K562 (cell line): ENCODE data around the gene PLEKHA5. TPM values are rescaled to one million over a fixed set of nuclear protein-coding genes. Genes with fewer than 3 reads are reported as not detected.

Experiments used
- ATAC-seq: fragments of 200-7000 bp; cut with Tn5 transposase; 3 replicates; pipeline ENCODE4 v1.9.1; 2020; ENCODE audit warnings: moderate library complexity
- BruUV-seq: library from RNA; stranded (reverse); fragments of 400-500 nt; replicated peaks from 2 replicates; lab custom pipeline; 2021; lab: Mats Ljungman, UMichigan
- CTCF ChIA-PET: fragments of 300-600 bp; formaldehyde crosslinking; extraction: SDS; loops from one replicate; lab custom pipeline; 2021; ENCODE audit warnings: low intra/inter-chr PET ratio; lab: Yijun Ruan, JAX
- POLR2A ChIA-PET: fragments of 300-600, 350-650 bp; sonication (Branson Sonifier 250); formaldehyde crosslinking; extraction: SDS; loops from one replicate; lab custom pipeline; 2021; ENCODE audit warnings: antibody characterized with exemption, inconsistent platforms; lab: Yijun Ruan, JAX
- DNase-seq, 4 experiments: peaks; one replicate each; pipeline versions ENCODE4 v3.0.0 to v3.0.0-alpha.2; 2011 to 2018; ENCODE audit warnings: low spot score in 3 of 4, mixed read lengths in 3 of 4; ENCODE audit errors: extremely low read depth in 1 of 4
- FAIRE-seq: peaks from 2 replicates; lab custom pipeline; 2011; peaks lifted over from hg19 to GRCh38; lab: Jason Lieb, UNC
- H2AFZ ChIP-seq: 2 replicates; pipeline ENCODE4 v1.6.0; 2011; ENCODE audit warnings: low read depth, low read length, control low read depth, inconsistent platforms
- H3K27ac ChIP-seq: fragments of 200-600 bp; 3 replicates; pipeline ENCODE4 v1.8.0; 2011; ENCODE audit warnings: low read depth, mild to moderate bottlenecking, control low read depth, inconsistent platforms, low read length, moderate library complexity, mixed read lengths; ENCODE audit errors: extremely low read depth
- H3K27me3 ChIP-seq, 2 experiments: fragments of 300-600 bp in 1 of 2; 2 replicates in 1 of 2; 3 replicates in 1 of 2; pipeline versions ENCODE4 v1.6.0 to v1.8.0; 2011; ENCODE audit warnings: inconsistent platforms in 2 of 2, low read length in 2 of 2, mild to moderate bottlenecking in 1 of 2, mixed read lengths in 1 of 2, moderate library complexity in 1 of 2; ENCODE audit not compliant: control insufficient read depth in 2 of 2, insufficient read depth in 2 of 2
- H3K36me3 ChIP-seq: fragments of 300-600 bp; 3 replicates; pipeline ENCODE4 v1.8.0; 2011; ENCODE audit warnings: mild to moderate bottlenecking, low read length, inconsistent platforms; ENCODE audit not compliant: control insufficient read depth, insufficient read depth
- H3K4me1 ChIP-seq, 2 experiments: fragments of 200-600 bp in 1 of 2; replicated peaks in 1 of 2; 2 replicates in 1 of 2; 3 replicates in 1 of 2; pipeline versions ENCODE4 v1.5.1 to v1.8.0; 2011; ENCODE audit warnings: inconsistent platforms in 2 of 2, low read length in 2 of 2, mild to moderate bottlenecking in 1 of 2, mixed read lengths in 1 of 2, moderate library complexity in 1 of 2; ENCODE audit not compliant: control insufficient read depth in 2 of 2, insufficient read depth in 2 of 2
- H3K4me2 ChIP-seq: 2 replicates; pipeline ENCODE4 v1.6.1; 2011; ENCODE audit warnings: low read length, control low read depth, inconsistent platforms, mixed read lengths; ENCODE audit not compliant: insufficient read depth
- H3K4me3 ChIP-seq: fragments of 200-600 bp; sonication (generic), shearing (Covaris generic); 2 replicates; pipeline ENCODE4 v1.5.1; 2016; ENCODE audit warnings: control low read depth, inconsistent platforms
- H3K79me2 ChIP-seq: fragments of 200-600 bp; 3 replicates; pipeline ENCODE4 v1.8.0; 2011; ENCODE audit warnings: low read length, inconsistent platforms; ENCODE audit not compliant: control insufficient read depth, insufficient read depth
- H3K9ac ChIP-seq, 2 experiments: 2 replicates each; pipeline versions ENCODE4 v1.6.0 to v1.6.1; 2011; ENCODE audit warnings: low read depth in 2 of 2, low read length in 2 of 2, control low read depth in 1 of 2, inconsistent platforms in 1 of 2, mild to moderate bottlenecking in 1 of 2, mixed read lengths in 1 of 2; ENCODE audit not compliant: insufficient read depth in 1 of 2
- H3K9me1 ChIP-seq: one replicate; pipeline ENCODE4 v1.6.0; 2011; ENCODE audit warnings: inconsistent platforms, mild to moderate bottlenecking, low read length, moderate library complexity; ENCODE audit not compliant: control insufficient read depth, insufficient read depth
- H3K9me3 ChIP-seq: replicated peaks from 2 replicates; pipeline ENCODE4 v1.5.1; 2011; ENCODE audit warnings: low read depth, low read length, inconsistent platforms; ENCODE audit not compliant: control insufficient read depth, insufficient read depth
- H4K20me1 ChIP-seq: replicated peaks from 2 replicates; pipeline ENCODE4 v1.6.1; 2011; ENCODE audit warnings: low read length, inconsistent platforms, mixed read lengths; ENCODE audit not compliant: control insufficient read depth, insufficient read depth
- ARID1B ChIP-seq: fragments of 450-650 bp; IDR thresholded peaks from 2 replicates; pipeline ENCODE4 v1.6.1; 2016; ENCODE audit warnings: antibody characterized with exemption, mild to moderate bottlenecking, inconsistent platforms
- ARNT ChIP-seq, 2 experiments: fragments of 450-650 bp; IDR thresholded peaks; 2 replicates each; pipeline ENCODE4 v1.6.1; 2016; ENCODE audit warnings: mild to moderate bottlenecking in 1 of 2
- COPS2 ChIP-seq: fragments of 450-650 bp; conservative IDR thresholded peaks from 2 replicates; pipeline ENCODE4 v1.6.1; 2016; ENCODE audit warnings: mild to moderate bottlenecking, moderate library complexity
- FOXJ2 ChIP-seq: fragments of 200-800 bp; sonication (Bioruptor generic); IDR thresholded peaks from 2 replicates; pipeline ENCODE4 v1.6.1; 2016; ENCODE audit warnings: missing genetic modification characterization, missing compliant biosample characterization
- GATA2 ChIP-seq: sonication (generic); formaldehyde crosslinking; IDR thresholded peaks from 2 replicates; pipeline ENCODE4 v1.4.0; 2020; ENCODE audit warnings: mild to moderate bottlenecking, missing genetic modification reagents
- HDAC1 ChIP-seq, 2 experiments: fragments of 450-650 bp; IDR thresholded peaks; 2 replicates each; pipeline ENCODE4 v1.6.1; 2016 to 2017; ENCODE audit warnings: inconsistent platforms in 1 of 2, mild to moderate bottlenecking in 1 of 2, moderate library complexity in 1 of 2
- ILF3 ChIP-seq: fragments of 450-650 bp; IDR thresholded peaks from 2 replicates; pipeline ENCODE4 v1.6.1; 2018; ENCODE audit warnings: antibody characterized with exemption, mild to moderate bottlenecking, moderate library complexity, borderline replicate concordance
- POLR3A ChIP-seq: IDR thresholded peaks from 2 replicates; pipeline ENCODE4 v1.6.1; 2011; ENCODE audit warnings: borderline replicate concordance, mild to moderate bottlenecking, moderate library complexity; ENCODE audit not compliant: insufficient read length, insufficient read depth; ENCODE audit errors: extremely low read depth
- PRMT5 ChIP-seq: sonication (generic); formaldehyde crosslinking; IDR thresholded peaks from 2 replicates; pipeline ENCODE4 v1.5.0; 2020; ENCODE audit warnings: missing genetic modification reagents
- STAG1 ChIP-seq: sonication (generic); formaldehyde crosslinking; IDR thresholded peaks from 2 replicates; pipeline ENCODE4 v1.5.0; 2020; ENCODE audit warnings: missing genetic modification reagents, borderline replicate concordance
- TGIF2 ChIP-seq: sonication (generic); formaldehyde crosslinking; IDR thresholded peaks from 2 replicates; pipeline ENCODE4 v1.8.1; 2022; ENCODE audit warnings: mild to moderate bottlenecking, missing genetic modification reagents, moderate library complexity
- ZBTB1 ChIP-seq: sonication (generic); formaldehyde crosslinking; IDR thresholded peaks from 2 replicates; pipeline ENCODE4 v1.8.1; 2023; ENCODE audit warnings: missing genetic modification reagents, low read depth, mild to moderate bottlenecking, borderline replicate concordance
- ZNF124 ChIP-seq: sonication (generic); formaldehyde crosslinking; IDR thresholded peaks from 2 replicates; pipeline ENCODE4 v1.8.1; 2022; ENCODE audit warnings: missing genetic modification reagents
- WGBS: fragments of 100-300 bp; shearing (Covaris generic); methylation state at CpG from one replicate; pipeline ENCODE4 v1.1.6; 2016; ENCODE audit warnings: low coverage, mixed read lengths; ENCODE audit not compliant: insufficient coverage; ENCODE audit errors: missing lambda C conversion rate; 5-methylcytosine and 5-hydroxymethylcytosine counted together
- in situ Hi-C: fragments of 300-500 bp; cut with MboI; formaldehyde crosslinking; loops from 4 replicates; pipeline ENCODE4 v1.15.0; 2018; ENCODE audit warnings: inconsistent platforms, mixed read lengths
- intact Hi-C: fragments of 100-400 bp; cut with micrococcal nuclease; formaldehyde crosslinking; loops from 2 replicates; pipeline ENCODE4 v1.14.2; 2022
- polyA plus RNA-seq, 8 experiments: library from polyadenylated mRNA; depleted of rRNA in 4 of 8; stranded (reverse) in 5 of 8; unstranded in 3 of 8; fragments of >200 nt; fragmentation: Nextera tagmentation in 2 of 8; fragmentation: Illumina TruSeq in 1 of 8; extraction: Ambion mirVana in 2 of 8; extraction: Trizol in 1 of 8; gene quantifications; 2 replicates each; pipeline versions ENCODE4 v1.2.1 to v1.2.3, GENCODE V29; 2011 to 2014; ENCODE audit warnings: inconsistent platforms in 1 of 8, missing spikeins in 1 of 8
- total RNA-seq, 7 experiments: library from RNA; depleted of rRNA in 6 of 7; stranded (reverse); fragments of >200 nt in 6 of 7; fragmentation: Illumina TruSeq in 2 of 7; extraction: Trizol in 2 of 7; gene quantifications; 2 replicates each; pipeline versions ENCODE4 v1.2.1 to v1.2.3, GENCODE V29; 2011 to 2021; ENCODE audit warnings: low replicate concordance in 1 of 7
- TF ChIP-seq, protein P1 (sequence below): sonication (generic); formaldehyde crosslinking; IDR thresholded peaks from 2 replicates; pipeline ENCODE4 v1.8.1; 2022; ENCODE audit warnings: missing genetic modification reagents
- TF ChIP-seq, protein P2 (sequence below), 2 experiments: IDR thresholded peaks; 2 replicates each; pipeline ENCODE4 v1.6.1; 2011; ENCODE audit warnings: borderline replicate concordance in 1 of 2, control low read depth in 1 of 2, low read depth in 1 of 2, low read length in 1 of 2, mild to moderate bottlenecking in 1 of 2, mixed read lengths in 1 of 2, moderate library complexity in 1 of 2; ENCODE audit not compliant: insufficient read depth in 1 of 2, insufficient read length in 1 of 2, poor library complexity in 1 of 2, severe bottlenecking in 1 of 2; ENCODE audit errors: extremely low read depth in 1 of 2
- TF ChIP-seq, protein P3 (sequence below): fragments of 450-650 bp; IDR thresholded peaks from 2 replicates; pipeline ENCODE4 v1.6.1; 2016; ENCODE audit warnings: missing biosample characterization, missing genetic modification characterization

PLEKHA5 gene
- total and polyA plus RNA-seq, 9 of the 15 experiments (the other 6 are each of a cell fraction or from before 2014, with no cell fraction given), result 7.2 to 26.2 (median 17.4) TPM

DNA sequence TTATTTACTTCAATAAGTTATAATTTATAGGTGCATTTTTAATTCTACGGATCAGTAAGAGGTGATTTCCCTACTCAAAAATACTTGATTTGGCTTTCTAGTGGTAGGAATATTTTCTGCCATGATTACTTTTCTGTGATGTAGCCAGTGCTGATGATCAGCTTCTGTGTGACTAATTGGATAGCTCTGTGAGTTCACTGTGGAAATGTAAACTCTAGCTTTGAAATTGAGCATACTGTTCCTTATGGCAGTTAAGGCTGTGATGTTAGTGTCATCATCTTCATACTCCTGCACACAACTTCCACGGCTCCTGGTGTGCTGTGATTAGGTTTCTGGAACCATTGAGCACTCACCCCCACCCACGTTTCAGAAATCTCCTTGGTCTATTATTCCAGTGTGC is 48.2 kb downstream of the PLEKHA5 start (continued):
- TF ChIP-seq GATA2 (CRISPR knock-in tag), result no peak
- TF ChIP-seq, protein P1, sequence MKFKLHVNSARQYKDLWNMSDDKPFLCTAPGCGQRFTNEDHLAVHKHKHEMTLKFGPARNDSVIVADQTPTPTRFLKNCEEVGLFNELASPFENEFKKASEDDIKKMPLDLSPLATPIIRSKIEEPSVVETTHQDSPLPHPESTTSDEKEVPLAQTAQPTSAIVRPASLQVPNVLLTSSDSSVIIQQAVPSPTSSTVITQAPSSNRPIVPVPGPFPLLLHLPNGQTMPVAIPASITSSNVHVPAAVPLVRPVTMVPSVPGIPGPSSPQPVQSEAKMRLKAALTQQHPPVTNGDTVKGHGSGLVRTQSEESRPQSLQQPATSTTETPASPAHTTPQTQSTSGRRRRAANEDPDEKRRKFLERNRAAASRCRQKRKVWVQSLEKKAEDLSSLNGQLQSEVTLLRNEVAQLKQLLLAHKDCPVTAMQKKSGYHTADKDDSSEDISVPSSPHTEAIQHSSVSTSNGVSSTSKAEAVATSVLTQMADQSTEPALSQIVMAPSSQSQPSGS, result no peak
- TF ChIP-seq, protein P2, sequence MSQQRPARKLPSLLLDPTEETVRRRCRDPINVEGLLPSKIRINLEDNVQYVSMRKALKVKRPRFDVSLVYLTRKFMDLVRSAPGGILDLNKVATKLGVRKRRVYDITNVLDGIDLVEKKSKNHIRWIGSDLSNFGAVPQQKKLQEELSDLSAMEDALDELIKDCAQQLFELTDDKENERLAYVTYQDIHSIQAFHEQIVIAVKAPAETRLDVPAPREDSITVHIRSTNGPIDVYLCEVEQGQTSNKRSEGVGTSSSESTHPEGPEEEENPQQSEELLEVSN (IDR thresholded peaks at IDR 0.05; ENCODE audit: borderline replicate concordance in 1 of 2, extremely low read depth in 1 of 2, insufficient read depth in 1 of 2, insufficient read length in 1 of 2, low read depth in 1 of 2, low read length in 1 of 2, poor library complexity in 1 of 2, severe bottlenecking in 1 of 2), result no peak

DNA sequence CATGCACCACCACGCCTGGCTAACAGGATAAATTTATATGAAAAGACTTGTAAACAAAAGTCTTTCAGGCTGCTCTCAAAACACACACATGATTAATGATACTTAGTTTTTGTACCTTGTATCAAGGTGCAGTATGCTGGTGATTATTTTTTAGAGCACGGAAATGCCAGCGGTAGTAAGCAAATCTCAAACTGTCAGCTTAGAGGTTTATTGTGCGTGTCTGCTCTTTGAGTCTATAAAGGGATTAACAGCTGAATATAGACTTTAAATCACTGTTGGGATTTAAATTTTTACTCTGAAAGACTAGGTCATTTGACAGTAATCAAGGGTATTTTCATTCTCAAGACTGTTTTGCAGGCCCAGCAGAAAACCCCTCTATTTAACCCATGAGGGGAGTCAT is 50.5 kb downstream of the PLEKHA5 start:
- in situ Hi-C loops (no loop called here), intact Hi-C loops (no loop called here)
- H3K4me1 ChIP-seq, result no peaks in the 10 kb centered on the region
- no peaks in the 10 kb centered on the region for H3K36me3 ChIP-seq
- BruUV-seq, result no TSS peak
- 96% methylated on average over 4 of the region's 4 CpGs for WGBS
- H3K4me2 ChIP-seq, result no peak overlapping the region
- H3K27ac ChIP-seq, result no peak overlapping the region
- no peaks in the 10 kb centered on the region for H4K20me1 ChIP-seq
- DNase-seq (no peak), ATAC-seq (no peak), FAIRE-seq (no peak)
- no peaks in the 10 kb centered on the region for H3K9me3 ChIP-seq
- ChIA-PET POLR2A (no interaction called here), CTCF (no interaction called here)
- no peak overlapping the region for H3K9ac ChIP-seq
- no peak overlapping the region for H3K4me3 ChIP-seq
- peaks cover 2% of the 10 kb centered on the region; the same call in 1 of the 3 replicates for H3K79me2 ChIP-seq
- H3K27me3 ChIP-seq, result no peaks in the 10 kb centered on the region
- H3K9me1 ChIP-seq, result no peaks in the 10 kb centered on the region
- no peak overlapping the region for H2AFZ ChIP-seq
- TF ChIP-seq TGIF2 (CRISPR knock-in tag), result no peak
- TF ChIP-seq PRMT5 (CRISPR knock-in tag), result no peak
- TF ChIP-seq ARID1B, result no peak
- no peak for TF ChIP-seq FOXJ2 (tag)
- no peak for TF ChIP-seq ILF3
- TF ChIP-seq ARNT (IDR thresholded peaks at IDR 0.05), result no peak
- no peak for TF ChIP-seq ZNF124 (CRISPR knock-in tag)
- TF ChIP-seq, protein P3, sequence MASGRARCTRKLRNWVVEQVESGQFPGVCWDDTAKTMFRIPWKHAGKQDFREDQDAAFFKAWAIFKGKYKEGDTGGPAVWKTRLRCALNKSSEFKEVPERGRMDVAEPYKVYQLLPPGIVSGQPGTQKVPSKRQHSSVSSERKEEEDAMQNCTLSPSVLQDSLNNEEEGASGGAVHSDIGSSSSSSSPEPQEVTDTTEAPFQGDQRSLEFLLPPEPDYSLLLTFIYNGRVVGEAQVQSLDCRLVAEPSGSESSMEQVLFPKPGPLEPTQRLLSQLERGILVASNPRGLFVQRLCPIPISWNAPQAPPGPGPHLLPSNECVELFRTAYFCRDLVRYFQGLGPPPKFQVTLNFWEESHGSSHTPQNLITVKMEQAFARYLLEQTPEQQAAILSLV, result no peak
- TF ChIP-seq COPS2, result no peak
- no peak for TF ChIP-seq ZBTB1 (CRISPR knock-in tag)
- no peak for TF ChIP-seq STAG1 (CRISPR knock-in tag)
- TF ChIP-seq HDAC1 (IDR thresholded peaks at IDR 0.05), result no peak
- no peak for TF ChIP-seq POLR3A
